Activated naive CD8-positive, alpha-beta T cell treated with anti-CD3 and anti-CD28 coated beads, Interleukin-2, amount 50 U/mL, for 24 hours (primary cell): ENCODE data around the gene ITLN1.
A peak's percentile ranks its signal among the peaks of the same experiment; 100 is the strongest.

Experiments used
- ATAC-seq: fragments of 150-1000 bp; cut with Tn5 transposase; one replicate; pipeline ENCODE4 v1.10.0; 2021
- DNase-seq: peaks from one replicate; pipeline ENCODE4 v3.0.0; 2021
- H3K27ac Mint-ChIP-seq: one replicate; pipeline ENCODE4 v1.8.0; 2021; ENCODE audit warnings: mild to moderate bottlenecking, mixed read lengths
- H3K27me3 Mint-ChIP-seq: one replicate; pipeline ENCODE4 v1.8.0; 2021; ENCODE audit warnings: mixed read lengths
- H3K36me3 Mint-ChIP-seq: one replicate; pipeline ENCODE4 v1.8.0; 2021; ENCODE audit warnings: low read depth, mixed read lengths
- H3K4me1 Mint-ChIP-seq: one replicate; pipeline ENCODE4 v1.8.0; 2021; ENCODE audit warnings: mixed read lengths
- H3K4me3 Mint-ChIP-seq: one replicate; pipeline ENCODE4 v1.8.0; 2021; ENCODE audit warnings: mild to moderate bottlenecking, moderate library complexity, mixed read lengths
- H3K9me3 Mint-ChIP-seq: one replicate; pipeline ENCODE4 v1.8.0; 2021; ENCODE audit warnings: mixed read lengths

ITLN1 gene

DNA sequence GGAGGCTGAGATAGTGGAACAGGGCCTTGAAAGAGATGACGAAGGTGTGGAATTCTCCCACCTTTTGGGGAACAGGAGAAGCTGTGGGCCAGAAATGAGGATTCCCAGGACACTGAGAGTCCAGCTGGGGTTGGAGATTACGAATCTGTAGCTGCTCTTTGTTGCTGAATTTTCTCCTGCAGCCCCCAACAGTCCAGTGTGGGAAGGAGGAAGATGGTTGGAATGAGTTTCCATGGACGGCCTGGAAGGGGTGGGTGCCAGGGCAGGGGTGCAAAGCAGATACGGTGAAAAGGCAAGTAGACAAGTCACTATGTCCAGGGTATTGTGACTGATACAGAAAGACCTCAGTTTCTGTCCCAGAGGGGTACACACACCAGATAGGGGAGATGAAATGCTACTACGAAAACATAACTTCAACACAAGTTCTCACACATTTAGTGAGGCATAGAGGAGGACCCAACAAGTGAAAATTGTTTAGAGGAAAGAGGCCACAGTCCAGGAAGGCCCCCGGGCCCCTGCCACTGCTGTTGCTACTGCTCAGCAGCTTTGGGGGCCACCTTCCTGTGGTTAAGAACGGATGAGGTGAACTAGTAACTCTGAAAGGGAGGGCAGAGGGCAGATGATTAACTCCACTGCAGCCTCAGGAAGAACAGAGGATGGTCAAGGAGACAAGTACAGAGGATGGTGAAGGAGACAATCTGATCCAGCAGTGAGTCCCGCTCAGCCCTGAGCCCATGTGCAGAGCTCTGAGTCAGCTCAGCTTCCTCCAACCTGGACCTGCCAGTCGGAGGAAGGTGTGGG lies 29.6 kb downstream of the ITLN1 start:
- Mint-ChIP-seq H3K4me3 (no peak overlapping the region), H3K4me1 (peaks cover 10% of the 10 kb centered on the region), H3K9me3 (no peaks in the 10 kb centered on the region), H3K27ac (no peak overlapping the region), H3K36me3 (peaks cover 2% of the 10 kb centered on the region), H3K27me3 (no peaks in the 10 kb centered on the region)
- ATAC-seq (peak; percentile 72), DNase-seq (peak; percentile 37)

DNA sequence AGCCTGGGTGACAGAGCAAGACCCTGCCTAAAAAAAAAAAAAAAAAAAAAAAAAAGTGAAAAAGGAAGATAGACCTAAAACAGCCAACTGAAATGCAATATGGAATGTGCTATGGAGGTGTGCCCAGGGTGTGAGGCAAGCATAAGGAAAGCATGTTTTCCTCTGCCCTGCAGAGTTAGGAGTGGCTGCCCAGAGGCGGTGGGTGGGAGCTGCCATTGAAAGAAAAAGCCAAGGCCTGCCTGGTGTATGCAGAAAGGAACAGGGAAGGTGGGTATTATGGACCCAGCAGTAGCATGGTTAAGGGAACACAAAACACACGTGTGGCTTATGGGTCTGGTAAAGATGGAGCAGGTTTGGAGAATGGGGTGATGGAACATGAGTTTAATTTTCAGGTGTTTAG lies 31.2 kb downstream of the ITLN1 start:
- Mint-ChIP-seq H3K27ac (no peak overlapping the region), H3K27me3 (no peaks in the 10 kb centered on the region), H3K36me3 (peaks cover 2% of the 10 kb centered on the region)

DNA sequence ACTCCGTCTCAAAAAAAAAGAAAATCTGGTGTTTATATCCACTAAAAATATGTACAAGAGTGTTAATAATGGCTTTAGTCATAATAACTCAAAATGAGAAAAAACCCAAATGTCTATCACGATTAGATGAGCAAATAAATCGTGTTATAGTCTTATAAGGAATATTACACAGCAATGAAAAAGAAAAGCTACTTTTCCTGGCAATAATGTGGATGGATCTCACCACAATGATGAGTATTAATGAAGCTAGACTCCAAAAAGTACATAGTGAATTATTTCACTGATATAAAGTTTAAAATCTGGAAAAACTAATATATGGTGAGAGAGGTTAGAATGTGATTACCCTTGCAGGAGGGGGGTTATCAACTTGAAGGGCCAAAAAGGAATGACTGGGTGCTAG lies 32.0 kb downstream of the ITLN1 start:
- DNase-seq (no peak), ATAC-seq (no peak)
- peaks cover 9% of the 10 kb centered on the region for H3K4me1 Mint-ChIP-seq
- no peak overlapping the region for H3K27ac Mint-ChIP-seq
- H3K4me3 Mint-ChIP-seq: no peak overlapping the region
- peaks cover 2% of the 10 kb centered on the region for H3K36me3 Mint-ChIP-seq
- no peaks in the 10 kb centered on the region for H3K27me3 Mint-ChIP-seq
- H3K9me3 Mint-ChIP-seq: no peaks in the 10 kb centered on the region

More for the DNA sequence above, 31.2 kb downstream of the ITLN1 start:
- no peak for ATAC-seq
- DNase-seq: no peak
- peaks cover 10% of the 10 kb centered on the region for H3K4me1 Mint-ChIP-seq
- no peak overlapping the region for H3K4me3 Mint-ChIP-seq
- H3K9me3 Mint-ChIP-seq: no peaks in the 10 kb centered on the region

DNA sequence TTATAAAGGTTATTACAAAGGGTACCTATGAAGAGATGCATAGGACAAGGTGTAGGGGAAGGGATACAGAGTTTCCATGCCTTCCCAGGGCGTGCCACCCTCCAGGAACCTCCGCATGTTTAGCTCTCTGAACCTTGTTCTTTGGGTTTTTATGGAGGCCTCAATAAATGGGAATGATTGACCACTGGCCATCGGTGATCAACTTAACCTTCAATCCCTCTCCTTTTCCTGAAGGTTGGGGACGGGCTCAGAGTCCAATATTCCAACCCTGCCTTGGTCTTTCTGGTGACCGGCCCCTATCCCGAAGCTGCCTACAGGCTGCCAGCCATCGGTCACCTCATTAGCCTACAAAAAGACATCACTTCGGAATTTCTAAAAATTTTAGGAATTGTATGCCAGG lies 34.0 kb downstream of the ITLN1 start:
- Mint-ChIP-seq H3K4me1 (peaks cover 9% of the 10 kb centered on the region), H3K9me3 (no peaks in the 10 kb centered on the region), H3K27me3 (no peaks in the 10 kb centered on the region), H3K4me3 (no peak overlapping the region), H3K27ac (no peak overlapping the region), H3K36me3 (peaks cover 2% of the 10 kb centered on the region)
- DNase-seq: no peak
- ATAC-seq: no peak

DNA sequence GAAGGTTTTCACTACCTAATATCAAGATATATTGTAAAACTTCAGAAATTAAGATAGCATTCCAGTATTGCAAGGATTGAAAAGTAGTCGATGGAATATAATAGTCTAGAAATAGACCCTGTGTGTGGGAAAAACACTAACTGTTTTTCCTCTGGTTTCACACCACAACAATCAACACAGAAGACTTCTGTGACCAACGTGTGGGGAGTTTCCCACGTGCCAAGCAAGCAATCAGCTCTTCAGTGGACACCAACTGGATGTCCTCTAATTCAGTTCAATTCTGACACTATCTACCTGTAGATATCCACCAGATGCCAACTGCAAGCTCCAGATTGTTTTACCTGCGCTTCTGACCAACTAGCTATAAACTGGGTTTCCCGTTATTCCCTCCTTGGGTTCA lies 34.4 kb downstream of the ITLN1 start:
- DNase-seq: no peak
- no peaks in the 10 kb centered on the region for H3K9me3 Mint-ChIP-seq
- H3K4me3 Mint-ChIP-seq: no peak overlapping the region
- H3K36me3 Mint-ChIP-seq: peaks cover 2% of the 10 kb centered on the region
- H3K4me1 Mint-ChIP-seq: peaks cover 9% of the 10 kb centered on the region
- no peaks in the 10 kb centered on the region for H3K27me3 Mint-ChIP-seq
- no peak for ATAC-seq
- H3K27ac Mint-ChIP-seq: no peak overlapping the region

DNA sequence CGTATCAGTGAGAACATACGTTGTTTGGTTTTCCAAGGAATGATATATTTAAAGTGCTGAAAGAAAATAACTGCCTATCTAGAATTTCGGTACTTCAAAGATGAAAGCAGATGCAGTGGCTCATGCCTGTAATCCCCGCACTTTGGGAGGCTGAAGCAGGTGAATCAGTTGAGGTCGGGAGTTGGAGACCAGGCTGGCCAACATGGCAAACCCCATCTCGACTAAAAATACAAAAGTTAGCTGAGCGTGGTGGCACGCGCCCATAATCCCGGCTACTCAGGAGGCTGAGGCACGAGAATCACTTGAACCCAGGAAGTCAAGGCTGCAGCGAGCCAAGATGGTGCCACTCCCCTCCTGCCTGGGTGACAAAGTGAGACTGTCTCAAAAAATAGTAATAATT lies 38.7 kb downstream of the ITLN1 start:
- H3K27me3 Mint-ChIP-seq: no peaks in the 10 kb centered on the region
- H3K27ac Mint-ChIP-seq: no peak overlapping the region
- ATAC-seq: no peak
- DNase-seq: no peak
- no peak overlapping the region for H3K4me3 Mint-ChIP-seq
- H3K9me3 Mint-ChIP-seq: peaks cover 4% of the 10 kb centered on the region
- peaks cover 3% of the 10 kb centered on the region for H3K36me3 Mint-ChIP-seq
- H3K4me1 Mint-ChIP-seq: peaks cover 18% of the 10 kb centered on the region

DNA sequence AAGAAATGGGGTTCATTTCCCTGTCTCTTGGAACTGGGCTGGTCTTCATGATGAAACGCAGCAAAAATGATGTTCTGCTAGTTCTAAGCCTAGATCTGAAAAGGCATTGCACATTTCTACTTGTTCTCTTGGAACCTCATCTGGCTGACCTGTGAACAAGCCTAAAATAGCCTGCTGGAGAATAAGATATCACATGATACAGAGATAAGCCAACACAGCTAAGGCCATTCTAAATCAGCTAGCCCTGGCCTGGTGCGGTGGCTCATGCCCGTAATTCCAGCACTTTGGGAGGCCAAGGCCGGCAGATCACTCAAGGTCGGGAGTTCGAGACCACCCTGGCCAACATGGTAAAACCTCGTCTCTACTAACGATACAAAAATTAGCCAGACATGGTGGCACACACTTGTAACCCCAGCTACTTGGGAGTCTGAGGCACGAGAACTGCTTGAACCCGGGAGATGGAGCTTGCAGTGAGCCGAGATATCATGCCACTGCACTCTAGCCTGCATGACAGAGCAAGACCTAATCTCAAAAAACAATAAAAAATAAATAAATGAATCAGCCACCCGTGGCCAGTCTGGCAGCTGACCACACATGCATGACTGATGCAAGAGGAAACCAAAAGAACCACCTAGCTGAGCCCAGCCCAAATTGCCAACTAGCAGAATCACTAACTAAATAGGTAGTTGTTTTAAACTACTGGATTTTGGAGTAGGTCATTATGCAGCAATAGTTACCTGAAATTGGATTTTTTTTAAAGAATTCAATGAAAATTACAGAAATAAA lies 40.3 kb downstream of the ITLN1 start:
- no peak for DNase-seq
- H3K27ac Mint-ChIP-seq: no peak overlapping the region
- H3K4me3 Mint-ChIP-seq: no peak overlapping the region
- H3K36me3 Mint-ChIP-seq: peaks cover 3% of the 10 kb centered on the region
- ATAC-seq: no peak
- H3K27me3 Mint-ChIP-seq: no peaks in the 10 kb centered on the region
- peaks cover 4% of the 10 kb centered on the region for H3K9me3 Mint-ChIP-seq
- peaks cover 19% of the 10 kb centered on the region for H3K4me1 Mint-ChIP-seq

DNA sequence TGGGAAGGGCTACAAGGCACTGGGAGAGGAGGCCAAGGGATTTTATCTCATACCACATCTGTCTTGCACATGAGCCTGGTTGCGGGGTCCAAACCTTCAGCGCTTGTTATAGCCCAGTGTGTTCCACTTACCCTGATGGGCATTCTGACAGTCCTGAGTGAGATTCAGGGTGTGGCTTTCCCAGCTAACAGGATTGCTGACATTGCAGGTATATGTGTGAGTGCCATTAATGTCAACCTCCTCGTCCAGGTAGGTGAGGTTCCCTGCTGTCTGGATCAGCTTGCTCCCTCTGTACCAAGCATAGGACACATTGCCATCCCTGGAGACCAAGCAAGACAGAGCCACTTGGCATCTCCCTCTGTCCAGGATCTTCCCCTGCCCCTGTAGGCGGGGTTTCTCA lies 43.9 kb downstream of the ITLN1 start:
- no peak overlapping the region for H3K4me3 Mint-ChIP-seq
- H3K4me1 Mint-ChIP-seq: peaks cover 54% of the 10 kb centered on the region
- ATAC-seq: no peak
- H3K27me3 Mint-ChIP-seq: no peaks in the 10 kb centered on the region
- peaks cover 3% of the 10 kb centered on the region for H3K36me3 Mint-ChIP-seq
- peaks cover 4% of the 10 kb centered on the region for H3K9me3 Mint-ChIP-seq
- no peak overlapping the region for H3K27ac Mint-ChIP-seq
- DNase-seq: no peak

DNA sequence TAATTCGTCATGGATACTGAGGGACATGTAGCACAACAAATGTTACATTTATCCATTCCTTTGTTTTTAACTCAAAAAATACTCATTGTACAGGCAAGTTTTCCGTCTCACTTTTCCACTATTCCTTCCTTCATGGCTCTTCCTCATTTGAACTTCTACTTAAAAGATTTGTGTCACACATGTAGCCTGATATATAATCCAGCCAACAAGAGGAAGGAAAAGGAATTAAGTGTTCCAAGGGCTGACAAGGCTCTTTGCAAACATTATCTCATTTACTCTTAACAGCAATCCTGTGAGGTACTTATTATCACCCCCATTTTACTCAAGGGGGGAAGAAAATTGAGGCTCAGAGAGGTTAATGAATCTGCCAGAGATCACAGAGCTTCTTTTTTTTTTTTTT lies 45.2 kb downstream of the ITLN1 start:
- H3K9me3 Mint-ChIP-seq: no peaks in the 10 kb centered on the region
- H3K36me3 Mint-ChIP-seq: no peaks in the 10 kb centered on the region
- H3K27me3 Mint-ChIP-seq: no peaks in the 10 kb centered on the region
- H3K27ac Mint-ChIP-seq: no peak overlapping the region
- no peak overlapping the region for H3K4me3 Mint-ChIP-seq
- DNase-seq: no peak
- ATAC-seq: no peak
- H3K4me1 Mint-ChIP-seq: peaks cover 64% of the 10 kb centered on the region

DNA sequence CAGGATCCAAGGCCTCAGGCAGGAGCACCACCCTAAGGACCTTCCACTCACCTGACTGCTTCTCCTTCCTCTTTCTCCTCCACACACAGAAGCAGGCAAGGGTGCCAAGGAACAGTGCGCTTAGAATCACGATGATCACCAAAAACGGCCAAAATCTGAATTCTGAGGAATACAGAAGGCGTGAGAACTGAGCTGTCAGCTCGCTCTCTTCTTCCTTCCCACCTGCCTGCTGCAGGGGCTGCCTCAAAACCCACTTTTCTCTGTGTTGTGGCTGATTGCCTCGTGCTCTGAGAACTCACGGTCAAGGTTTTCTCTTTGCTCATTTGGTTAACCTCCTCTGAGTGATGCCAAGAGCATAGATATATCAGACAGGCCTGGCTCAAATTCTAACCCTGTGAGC lies 46.1 kb downstream of the ITLN1 start:
- Mint-ChIP-seq H3K9me3 (no peaks in the 10 kb centered on the region), H3K36me3 (no peaks in the 10 kb centered on the region), H3K4me1 (peaks cover 69% of the 10 kb centered on the region), H3K27ac (no peak overlapping the region), H3K27me3 (no peaks in the 10 kb centered on the region), H3K4me3 (no peak overlapping the region)
- DNase-seq (no peak), ATAC-seq (no peak)

DNA sequence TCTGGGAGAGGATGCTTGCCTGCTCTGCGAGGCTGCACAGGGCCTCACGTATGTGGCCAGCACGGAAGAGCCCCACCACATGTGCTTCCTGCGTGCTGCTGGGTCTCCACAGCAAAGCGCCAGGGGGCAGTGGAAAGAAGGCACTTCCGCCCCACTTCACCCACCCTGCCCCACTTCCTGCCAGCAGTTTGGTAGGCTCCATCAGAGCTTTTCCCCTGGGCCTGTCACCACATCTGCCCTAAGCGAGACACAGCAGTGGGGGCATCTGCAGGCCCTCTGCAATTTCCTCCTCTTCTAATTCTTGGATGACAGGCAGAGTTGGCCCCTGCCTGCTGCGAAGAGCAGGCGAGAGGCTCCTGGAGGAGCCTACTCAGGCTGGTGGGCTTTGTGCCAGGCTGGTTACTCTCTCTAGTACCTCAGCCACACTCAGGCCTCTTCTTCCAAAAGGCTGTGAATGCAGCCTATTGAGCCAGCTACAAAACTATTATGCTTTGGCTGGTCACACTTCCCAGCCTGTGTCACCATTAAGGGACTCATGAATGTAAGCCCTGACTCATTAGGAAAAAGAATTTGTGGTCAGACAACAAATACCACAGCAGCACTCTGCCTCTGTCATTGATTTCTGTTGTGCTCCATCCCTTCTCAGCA lies 47.3 kb downstream of the ITLN1 start:
- peaks cover 68% of the 10 kb centered on the region for H3K4me1 Mint-ChIP-seq

DNA sequence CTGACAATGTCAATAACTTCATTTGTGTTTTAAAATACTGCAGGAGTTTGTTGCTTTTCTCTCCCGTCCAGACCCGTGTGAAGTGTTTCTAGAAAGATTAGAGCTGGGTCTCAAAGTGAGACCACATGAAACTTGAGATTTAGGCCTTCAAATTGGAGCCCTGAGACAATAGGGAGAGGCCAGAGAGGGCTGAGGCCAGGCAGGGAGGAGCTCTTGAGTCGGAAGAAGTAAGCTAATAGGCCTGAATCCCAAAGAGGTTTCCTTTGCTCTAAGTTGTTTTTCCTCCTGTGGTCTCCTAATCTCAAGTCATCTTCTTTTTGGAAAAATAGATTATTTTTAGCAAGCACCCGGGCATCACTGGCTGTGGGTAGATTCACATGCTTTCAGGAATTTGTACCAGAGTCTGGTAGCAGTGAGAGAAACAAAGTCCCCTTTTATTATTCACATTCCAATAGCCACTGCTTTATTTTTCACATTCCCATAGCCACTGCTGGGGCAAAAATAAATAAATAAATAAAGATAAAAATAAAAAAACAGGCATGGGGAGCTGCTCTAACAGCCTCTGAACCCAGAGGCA lies 47.9 kb downstream of the ITLN1 start:
- ATAC-seq: no peak
- no peaks in the 10 kb centered on the region for H3K27me3 Mint-ChIP-seq
- H3K4me1 Mint-ChIP-seq: peaks cover 64% of the 10 kb centered on the region
- H3K9me3 Mint-ChIP-seq: no peaks in the 10 kb centered on the region
- DNase-seq: no peak
- H3K4me3 Mint-ChIP-seq: peak overlapping the region; percentile 9
- peak overlapping the region; percentile 97 for H3K27ac Mint-ChIP-seq
- no peaks in the 10 kb centered on the region for H3K36me3 Mint-ChIP-seq

More for the DNA sequence above, 47.3 kb downstream of the ITLN1 start:
- peak overlapping the region; percentile 58 for H3K4me3 Mint-ChIP-seq
- ATAC-seq: peak; percentile 90
- no peaks in the 10 kb centered on the region for H3K36me3 Mint-ChIP-seq
- H3K27me3 Mint-ChIP-seq: no peaks in the 10 kb centered on the region
- peak; percentile 79 for DNase-seq
- no peaks in the 10 kb centered on the region for H3K9me3 Mint-ChIP-seq
- H3K27ac Mint-ChIP-seq: peak overlapping the region; percentile 97

DNA sequence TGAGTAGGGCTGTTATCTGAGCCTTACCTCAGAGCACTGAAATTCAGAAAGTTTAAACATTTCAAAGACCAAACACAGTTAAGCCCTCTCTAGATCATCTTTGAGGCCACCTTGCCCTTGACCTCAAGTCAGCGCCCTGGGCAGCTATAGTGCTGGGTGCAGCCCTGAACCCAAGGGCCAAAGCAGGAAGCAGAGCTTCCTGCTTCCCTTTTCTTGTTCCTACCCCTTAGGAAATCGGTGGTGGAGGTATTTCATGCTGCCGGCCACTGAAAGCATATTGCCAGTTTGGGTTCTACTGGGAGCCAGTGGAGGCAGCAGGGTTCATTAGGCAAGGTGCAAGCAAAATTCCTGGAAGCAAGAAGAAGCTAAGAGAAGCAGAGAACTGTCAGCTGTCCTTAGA lies 48.4 kb downstream of the ITLN1 start:
- H3K4me1 Mint-ChIP-seq: peaks cover 64% of the 10 kb centered on the region
- H3K27me3 Mint-ChIP-seq: no peaks in the 10 kb centered on the region
- no peak for DNase-seq
- H3K27ac Mint-ChIP-seq: peak overlapping the region; percentile 97
- peak overlapping the region; percentile 9 for H3K4me3 Mint-ChIP-seq
- no peaks in the 10 kb centered on the region for H3K9me3 Mint-ChIP-seq
- no peaks in the 10 kb centered on the region for H3K36me3 Mint-ChIP-seq
- ATAC-seq: no peak

DNA sequence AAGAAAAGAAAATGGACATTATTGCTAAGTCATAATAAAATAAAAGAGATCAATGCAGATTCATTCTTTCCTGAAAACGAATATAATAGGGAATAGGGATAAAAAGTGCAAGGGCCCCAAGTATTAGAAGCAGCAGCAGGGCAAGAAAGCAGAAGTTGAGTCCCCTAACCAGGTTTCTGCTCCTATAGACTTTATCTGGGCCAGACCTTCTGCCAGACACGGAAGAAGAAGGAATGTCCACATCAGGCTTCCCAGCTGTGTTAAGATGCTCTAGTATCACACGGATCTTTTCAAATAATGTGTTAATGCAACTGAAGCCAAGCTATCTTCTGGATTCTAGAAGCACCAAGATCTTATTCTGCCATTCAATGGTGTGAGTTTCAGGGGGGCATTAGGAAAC lies 49.2 kb downstream of the ITLN1 start:
- peaks cover 64% of the 10 kb centered on the region for H3K4me1 Mint-ChIP-seq
- H3K4me3 Mint-ChIP-seq: no peak overlapping the region
- no peaks in the 10 kb centered on the region for H3K27me3 Mint-ChIP-seq
- H3K9me3 Mint-ChIP-seq: no peaks in the 10 kb centered on the region
- DNase-seq (no peak), ATAC-seq (no peak)
- no peaks in the 10 kb centered on the region for H3K36me3 Mint-ChIP-seq
- peak overlapping the region; percentile 97 for H3K27ac Mint-ChIP-seq
